ENCODE measurements around the gene GALNT2.

Gene GALNT2

GRCh38 chr1:230112782-230113181 lies 45.7 kb downstream of the GALNT2 start:
- no peak for DNase-seq (ENCODE audit: low spot score)

GRCh38 chr1:230113235-230113592 lies 46.2 kb downstream of the GALNT2 start:
- no peak for DNase-seq (ENCODE audit: low spot score)

GRCh38 chr1:230113593-230114236 lies 46.7 kb downstream of the GALNT2 start:
- DNase-seq (ENCODE audit: low spot score): no peak

- no peak for DNase-seq (ENCODE audit: low spot score)
Measured at GRCh38 chr1:230114237-230114651, 47.2 kb downstream of the GALNT2 start.

GRCh38 chr1:230117694-230118093 lies 50.7 kb downstream of the GALNT2 start:
- peak; percentile 60 for DNase-seq (ENCODE audit: low spot score)

GRCh38 chr1:230119340-230119739 lies 52.3 kb downstream of the GALNT2 start:
- DNase-seq (ENCODE audit: low spot score): no peak

- no peak for DNase-seq (ENCODE audit: low spot score)
Measured at GRCh38 chr1:230120289-230120920, 53.4 kb downstream of the GALNT2 start.

- DNase-seq (ENCODE audit: low spot score): peak; percentile 65
Measured at GRCh38 chr1:230120921-230121381, 53.9 kb downstream of the GALNT2 start.

- DNase-seq (ENCODE audit: low spot score): no peak
Measured at GRCh38 chr1:230121950-230122349, 54.9 kb downstream of the GALNT2 start.

GRCh38 chr1:230122366-230123279 lies 55.6 kb downstream of the GALNT2 start:
- peak; percentile 68 for DNase-seq (ENCODE audit: low spot score)

GRCh38 chr1:230123280-230124185 lies 56.5 kb downstream of the GALNT2 start:
- peak; percentile 89 for DNase-seq (ENCODE audit: low spot score)

- DNase-seq (ENCODE audit: low spot score): no peak
Measured at GRCh38 chr1:230124186-230125128, 57.4 kb downstream of the GALNT2 start.

- no peak for DNase-seq (ENCODE audit: low spot score)
Measured at GRCh38 chr1:230125141-230125540, 58.1 kb downstream of the GALNT2 start.

- no peak for DNase-seq (ENCODE audit: low spot score)
Measured at GRCh38 chr1:230125640-230126528, 58.8 kb downstream of the GALNT2 start.

GRCh38 chr1:230126529-230127104 lies 59.6 kb downstream of the GALNT2 start:
- no peak for DNase-seq (ENCODE audit: low spot score)

GRCh38 chr1:230127105-230128054 lies 60.3 kb downstream of the GALNT2 start:
- peak; percentile 43 for DNase-seq (ENCODE audit: low spot score)

GRCh38 chr1:230128569-230129285 lies 61.7 kb downstream of the GALNT2 start:
- no peak for DNase-seq (ENCODE audit: low spot score)
